Testis (tissue), 3 donors: ENCODE results near the gene ZNF385A. TPM values are rescaled to one million over a fixed set of nuclear protein-coding genes. Genes with fewer than 3 reads are reported as not detected.

ENCODE experiments used
- DNase-seq: peaks from one replicate; pipeline ENCODE4 v3.0.0-alpha.2; 2019
- H3K27ac ChIP-seq, 2 donors: fragments of 200-600 bp; sonication (generic); one replicate each; pipeline ENCODE4 v1.5.1; 2019
- H3K27me3 ChIP-seq: fragments of 200-600 bp; sonication (generic); one replicate; pipeline ENCODE4 v1.5.1; 2019
- H3K36me3 ChIP-seq: fragments of 200-600 bp; sonication (generic); one replicate; pipeline ENCODE4 v1.5.1; 2017; ENCODE audit warnings: low read depth; ENCODE audit errors: missing control alignments
- H3K4me1 ChIP-seq: fragments of 200-600 bp; sonication (generic); one replicate; pipeline ENCODE4 v1.5.1; 2019
- H3K4me3 ChIP-seq, 2 donors: fragments of 200-600 bp; sonication (generic); one replicate each; pipeline ENCODE4 v1.5.1; 2017 to 2019
- H3K9me3 ChIP-seq: fragments of 200-600 bp; sonication (generic); one replicate; pipeline ENCODE4 v1.5.1; 2017
- CTCF ChIP-seq, 3 experiments: fragments of 450-650 bp in 2 of 3; fragments of 200-600 bp in 1 of 3; sonication (generic) in 1 of 3; IDR thresholded peaks; one replicate each; pipeline ENCODE4 v1.5.1; 2016 to 2019; ENCODE audit warnings: antibody characterized with exemption in 3 of 3, mild to moderate bottlenecking in 2 of 3, moderate library complexity in 1 of 3
- POLR2A ChIP-seq: fragments of 450-650 bp; IDR thresholded peaks from one replicate; pipeline ENCODE4 v1.6.1; 2017; ENCODE audit warnings: antibody characterized with exemption, mild to moderate bottlenecking, moderate library complexity
- WGBS, 2 donors: methylation state at CpG; one replicate each; pipeline ENCODE4 v1.1.5; 2018; 5-methylcytosine and 5-hydroxymethylcytosine counted together
- intact Hi-C: fragments of 100-400 bp; cut with DNase I; formaldehyde crosslinking; loops from one replicate; pipeline ENCODE4 v1.15.1; 2023; ENCODE audit warnings: low total_unique reads
- polyA plus RNA-seq: library from polyadenylated mRNA; stranded (reverse); fragments of 350-450 nt; fragmentation: Illumina TruSeq; extraction: RNeasy Lipid Tissue Mini Kit (QIAGEN cat#74804); gene quantifications from one replicate; pipeline ENCODE4 v1.2.3, GENCODE V29; 2014; ENCODE audit warnings: low read depth, low replicate concordance; ENCODE audit not compliant: insufficient read depth
- total RNA-seq, 2 donors: library from RNA; depleted of rRNA; stranded (reverse); fragments of >200 nt; gene quantifications; one replicate each; pipeline ENCODE4 v1.2.3, GENCODE V29; 2016

The ZNF385A gene
- total and polyA plus RNA-seq, 3 donors from 2014 or later, result 3.5 to 10.9 (median 5.6) TPM

GRCh38 chr12:54407183-54407905 is 22.8 kb upstream of the ZNF385A start:
- Histone ChIP-seq H3K4me3 (no peak overlapping the region), H3K9me3 (no peaks in the 10 kb centered on the region), H3K36me3 (no peaks in the 10 kb centered on the region), H3K27me3 (no peaks in the 10 kb centered on the region), H3K27ac (no peak overlapping the region), H3K4me1 (no peaks in the 10 kb centered on the region)
- 58 to 61% methylated on average over 5 of the region's 5 CpGs for WGBS, 2 donors
- intact Hi-C loops, result no loop called here
- TF ChIP-seq CTCF (IDR thresholded peaks at IDR 0.05), result no peak
- no peak for TF ChIP-seq POLR2A
- DNase-seq, result no peak

- H3K4me3 ChIP-seq, result no peak overlapping the region
- TF ChIP-seq POLR2A (no peak), CTCF (IDR thresholded peaks at IDR 0.05) (no peak)
- no peaks in the 10 kb centered on the region for H3K27me3 ChIP-seq
- H3K9me3 ChIP-seq, result no peaks in the 10 kb centered on the region
- intact Hi-C loops, result no loop called here
- 93 to 97% methylated on average over 7 of the region's 7 CpGs for WGBS, 2 donors
- no peak overlapping the region for H3K27ac ChIP-seq
- no peak for DNase-seq
- no peaks in the 10 kb centered on the region for H3K36me3 ChIP-seq
- H3K4me1 ChIP-seq, result no peaks in the 10 kb centered on the region
Observed at GRCh38 chr12:54405573-54405972, 21.0 kb upstream of the ZNF385A start.

- Histone ChIP-seq H3K27me3 (no peaks in the 10 kb centered on the region), H3K27ac (no peak overlapping the region), H3K9me3 (no peaks in the 10 kb centered on the region), H3K36me3 (no peaks in the 10 kb centered on the region), H3K4me1 (no peaks in the 10 kb centered on the region), H3K4me3 (no peak overlapping the region)
- intact Hi-C loops, result no loop called here
- no peak for DNase-seq
- no peak for TF ChIP-seq POLR2A
- TF ChIP-seq CTCF (IDR thresholded peaks at IDR 0.05), result no peak
- 93% methylated on average over 10 of the region's 10 CpGs for WGBS, 2 donors
Observed at GRCh38 chr12:54405106-54405505, 20.6 kb upstream of the ZNF385A start.

GRCh38 chr12:54404061-54405004 is 19.8 kb upstream of the ZNF385A start:
- 71 to 84% methylated on average over 10 to 11 of the region's 11 CpGs for WGBS, 2 donors
- no peaks in the 10 kb centered on the region for H3K9me3 ChIP-seq
- no peaks in the 10 kb centered on the region for H3K36me3 ChIP-seq
- H3K27me3 ChIP-seq, result no peaks in the 10 kb centered on the region
- no peak overlapping the region for H3K4me3 ChIP-seq
- no peaks in the 10 kb centered on the region for H3K4me1 ChIP-seq
- DNase-seq, result peak; percentile 86
- TF ChIP-seq POLR2A, result no peak
- TF ChIP-seq CTCF (IDR thresholded peaks at IDR 0.05), result peak; percentile 68 to 98 (median 90)
- H3K27ac ChIP-seq, result no peak overlapping the region
- intact Hi-C loops, result no loop called here
